Measurements from ENCODE around the gene EOLA2.
A peak's percentile ranks its signal among the peaks of the same experiment; 100 is the strongest.
"Not testable (repeated sequence)": the region's sequence is repeated elsewhere in the genome, so short reads cannot be mapped to it uniquely, and the experiment has no call there.

The EOLA2 gene

GRCh38 chrX:149938427-149938880 lies at the start of gene EOLA2:
Gene EOLA2 (minus strand): TSS chrX:149938491. CDS start chrX:149933874, 4,617 bp downstream.
- DNase-seq (ENCODE audit: low read depth): peak; percentile 80

GRCh38 chrX:149987613-149988012 lies 49.3 kb upstream of the EOLA2 start:
- DNase-seq (ENCODE audit: low read depth): no peak

DNA sequence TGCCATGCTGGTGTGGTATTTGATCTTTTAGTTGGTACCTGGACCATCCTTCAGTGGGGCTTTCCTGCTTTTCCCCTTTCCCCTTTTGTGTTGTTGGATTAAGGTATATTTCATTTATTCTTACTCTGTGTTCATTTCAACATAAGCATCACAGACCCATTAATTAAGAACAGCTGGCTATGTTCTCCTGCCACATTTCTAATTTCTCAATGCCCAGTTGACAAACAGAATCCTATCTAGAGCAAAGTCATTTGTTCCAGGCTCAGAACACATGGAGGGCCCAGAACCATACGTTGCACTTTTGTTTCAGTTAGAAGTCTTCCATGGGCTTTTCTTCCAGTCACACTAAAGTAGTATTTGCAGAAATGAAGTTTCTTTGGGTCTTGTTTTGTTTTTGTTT lies 46.1 kb upstream of the EOLA2 start:
- no peak for DNase-seq (ENCODE audit: low read depth)

DNA sequence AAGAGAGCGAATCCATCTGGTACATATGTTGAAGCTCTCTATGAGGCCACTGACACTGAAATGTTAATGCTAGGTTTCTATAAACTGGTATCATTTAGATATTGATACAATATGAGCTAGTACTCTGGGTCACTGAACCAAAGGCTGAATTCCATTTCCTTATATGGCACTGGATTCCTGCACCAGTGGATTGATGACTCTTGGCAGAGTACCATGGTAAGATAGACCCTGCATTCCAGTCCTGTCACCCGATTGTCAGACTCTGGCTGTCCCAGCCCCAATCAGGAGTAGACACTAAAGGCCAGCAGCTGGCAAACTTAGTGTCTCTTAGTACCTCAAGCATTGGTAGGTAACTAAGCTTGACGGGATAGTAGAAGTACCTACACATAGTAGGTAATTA lies 44.0 kb upstream of the EOLA2 start:
- no peak for DNase-seq (ENCODE audit: low read depth)

GRCh38 chrX:149979126-149979644 lies 40.9 kb upstream of the EOLA2 start:
- DNase-seq (ENCODE audit: low read depth): no peak

DNA sequence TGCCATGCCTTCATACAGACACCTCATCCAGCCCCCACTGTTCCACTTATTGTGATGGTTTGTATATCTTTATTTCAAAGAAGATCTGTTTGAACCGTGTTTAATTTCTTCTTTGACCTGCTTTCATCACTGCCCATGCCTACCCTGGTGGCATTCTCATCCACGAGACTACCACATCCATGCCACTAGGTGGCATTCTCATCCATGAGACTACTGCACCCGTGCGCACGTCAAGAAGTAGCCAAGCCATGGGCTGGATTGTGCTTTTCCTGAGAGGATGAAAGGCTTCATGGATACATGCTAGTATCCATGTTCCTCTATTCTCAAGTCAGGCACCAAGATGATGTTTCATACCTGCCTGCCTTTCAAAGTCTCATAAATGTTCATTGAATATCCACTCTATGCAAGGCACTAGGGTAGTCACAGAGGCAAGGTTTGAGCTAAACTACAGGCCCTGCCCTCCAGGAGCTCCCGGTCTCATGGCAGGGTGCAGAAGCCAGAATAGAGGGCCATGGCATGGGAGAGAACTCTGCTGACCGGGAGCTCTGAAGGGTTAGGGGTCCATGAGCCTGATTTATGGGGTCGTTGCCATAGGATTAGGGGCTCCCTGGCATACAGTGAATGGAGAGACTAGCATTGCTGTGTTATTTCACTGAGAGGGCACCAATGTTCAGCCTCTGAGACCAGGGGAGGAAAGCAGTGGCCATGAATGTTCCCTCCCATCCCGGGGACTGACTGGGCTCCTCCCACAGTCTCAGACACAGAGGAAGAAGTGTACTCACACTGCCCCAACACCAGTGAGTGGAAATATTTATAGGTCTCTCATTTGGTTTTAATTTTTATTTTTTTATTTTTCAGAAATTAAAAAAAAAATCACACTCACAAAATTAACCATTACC lies 24.8 kb upstream of the EOLA2 start:
- no peak for DNase-seq (ENCODE audit: low read depth)

GRCh38 chrX:149962010-149962409 lies 23.7 kb upstream of the EOLA2 start:
- DNase-seq (ENCODE audit: low read depth): no peak

DNA sequence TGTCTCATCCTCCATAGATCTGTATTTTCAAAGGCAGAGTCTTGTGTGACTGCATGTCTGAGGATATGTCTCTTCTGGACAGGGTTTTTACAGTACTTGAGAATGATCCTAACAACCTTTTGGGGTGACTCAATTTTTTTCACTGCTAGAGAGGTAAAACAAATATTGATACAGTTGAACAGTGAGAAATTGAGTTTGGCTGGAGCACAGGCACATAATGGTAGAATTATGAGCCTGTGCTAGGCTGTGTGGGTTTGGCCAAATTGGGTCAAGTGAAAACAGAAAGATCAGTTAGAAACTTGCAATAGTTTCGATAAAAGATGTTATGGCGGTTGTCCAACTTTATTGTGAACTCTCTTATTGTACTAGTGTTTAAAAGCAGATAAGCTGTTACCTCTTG lies 23.3 kb upstream of the EOLA2 start:
- DNase-seq (ENCODE audit: low read depth): no peak

- DNase-seq (ENCODE audit: low read depth): no peak
Measured at GRCh38 chrX:149950681-149951080, 12.4 kb upstream of the EOLA2 start.

DNA sequence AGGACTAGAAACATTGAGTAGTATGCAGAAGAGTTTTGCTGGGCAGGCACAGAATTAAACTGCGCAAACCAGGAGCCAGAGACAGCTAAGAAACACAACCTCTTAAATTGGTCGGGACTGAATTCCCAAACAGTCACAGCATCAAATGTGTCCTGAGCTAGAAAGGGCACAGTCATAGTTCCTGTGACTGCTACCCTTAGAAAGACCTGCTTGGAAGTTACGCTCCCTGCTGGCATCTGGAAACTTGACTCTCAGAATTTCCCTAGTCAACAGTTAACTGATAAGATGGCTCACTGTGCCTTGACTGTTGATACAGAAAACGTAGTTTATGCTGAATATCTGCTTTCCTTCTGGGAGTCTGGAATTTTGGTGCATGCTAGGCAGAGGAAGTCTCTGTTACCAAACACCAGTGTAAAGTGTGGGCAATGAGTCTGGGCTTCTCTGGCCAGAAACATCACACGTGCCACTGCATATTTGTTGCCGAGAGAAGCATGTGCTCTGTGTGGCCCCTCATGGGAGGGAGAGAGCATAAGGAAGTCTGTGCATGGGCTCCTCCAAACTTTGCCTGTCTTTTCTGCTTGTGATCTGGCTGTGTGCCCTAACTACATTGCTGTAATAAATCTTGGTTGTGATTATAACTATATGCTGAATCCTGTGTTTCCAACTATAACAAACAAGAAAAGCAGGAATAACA lies 11.6 kb upstream of the EOLA2 start:
- no peak for DNase-seq (ENCODE audit: low read depth)

GRCh38 chrX:149948016-149948415 lies 9.7 kb upstream of the EOLA2 start:
- DNase-seq (ENCODE audit: low read depth): no peak

GRCh38 chrX:149946932-149947331 lies 8.6 kb upstream of the EOLA2 start:
- DNase-seq (ENCODE audit: low read depth): not testable (repeated sequence)

GRCh38 chrX:149945820-149946219 lies 7.5 kb upstream of the EOLA2 start:
- DNase-seq (ENCODE audit: low read depth): not testable (repeated sequence)

DNA sequence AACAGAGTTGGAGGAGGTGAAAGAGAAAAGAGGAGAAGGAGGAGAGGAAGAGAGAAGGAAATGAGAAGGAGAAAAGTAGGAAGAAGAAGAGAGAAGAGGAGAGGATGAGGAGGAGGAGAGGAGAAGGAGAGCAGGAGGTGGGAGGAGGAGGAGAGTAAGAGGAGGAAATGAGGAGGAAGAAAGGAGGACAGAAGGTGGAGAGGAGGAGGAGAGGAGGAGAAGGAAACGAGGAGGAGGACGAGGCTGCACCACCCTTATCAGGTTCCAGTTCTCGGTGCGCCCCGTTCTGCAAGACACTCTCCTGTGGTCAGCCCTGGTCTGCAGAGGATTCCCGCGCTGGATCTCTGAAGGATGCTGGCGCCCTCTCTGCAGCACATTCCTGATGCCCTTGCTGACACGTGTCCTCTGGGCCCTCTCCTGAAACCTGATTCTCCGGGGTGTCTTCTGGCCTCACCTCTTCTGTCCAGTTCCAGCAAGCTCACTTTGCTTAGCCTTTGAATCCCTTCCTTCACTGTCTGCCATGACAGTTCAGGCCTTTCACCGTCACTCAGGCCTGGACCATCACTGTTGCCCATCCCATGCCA lies 6.9 kb upstream of the EOLA2 start:
- DNase-seq (ENCODE audit: low read depth): not testable (repeated sequence)

GRCh38 chrX:149940674-149941024 lies 2.4 kb upstream of the EOLA2 start:
- DNase-seq (ENCODE audit: low read depth): not testable (repeated sequence)

- peak; percentile 75 for DNase-seq (ENCODE audit: low read depth)
Measured at GRCh38 chrX:149939905-149940673, 1.8 kb upstream of the EOLA2 start.

DNA sequence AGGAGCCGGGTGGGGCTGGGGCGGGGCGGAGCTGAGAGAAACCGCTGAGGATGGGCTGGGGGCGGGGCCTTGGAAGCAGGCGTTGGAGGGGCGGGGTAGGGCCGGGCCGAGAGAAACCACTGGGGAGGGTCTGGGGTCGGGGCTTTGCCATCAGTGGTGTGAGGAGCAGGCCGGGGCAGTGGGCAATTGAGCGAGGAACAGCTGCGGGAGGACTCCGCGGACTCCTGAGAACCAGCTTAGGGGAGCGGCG lies 1.3 kb upstream of the EOLA2 start:
- no peak for DNase-seq (ENCODE audit: low read depth)

GRCh38 chrX:149938881-149939654 lies 777 bp upstream of the EOLA2 start:
- DNase-seq (ENCODE audit: low read depth): peak; percentile 71

DNA sequence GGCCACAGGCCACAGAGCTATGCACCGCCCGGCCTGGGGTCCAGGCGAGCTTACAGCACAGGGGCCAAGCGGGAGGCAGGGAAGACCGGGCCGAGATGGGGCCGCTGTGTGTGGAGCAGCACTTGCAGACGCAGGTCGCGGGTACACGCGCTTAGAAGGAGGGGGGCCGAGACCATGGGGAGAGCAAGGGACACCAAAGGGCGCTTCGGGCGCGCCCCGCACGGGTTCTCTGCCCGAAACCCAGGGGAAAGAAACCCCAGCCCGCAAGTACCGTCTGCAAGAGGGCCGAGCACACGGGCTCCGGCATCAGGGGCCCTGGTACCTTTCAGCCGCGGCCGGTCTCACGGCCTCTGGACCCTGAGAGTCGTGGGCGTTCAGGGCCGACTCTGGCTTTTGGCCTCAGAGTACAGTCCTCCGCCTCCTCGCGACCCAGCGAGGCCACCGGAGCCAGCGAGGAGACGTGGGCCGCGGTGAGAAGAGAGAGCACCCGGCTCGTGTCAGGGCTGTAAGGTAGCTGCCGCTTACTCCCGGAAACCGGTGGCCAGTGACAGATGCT lies 342 bp downstream of the EOLA2 start:
- DNase-seq (ENCODE audit: low read depth): no peak

GRCh38 chrX:149937328-149937727 lies 963 bp downstream of the EOLA2 start:
- not testable (repeated sequence) for DNase-seq (ENCODE audit: low read depth)

DNA sequence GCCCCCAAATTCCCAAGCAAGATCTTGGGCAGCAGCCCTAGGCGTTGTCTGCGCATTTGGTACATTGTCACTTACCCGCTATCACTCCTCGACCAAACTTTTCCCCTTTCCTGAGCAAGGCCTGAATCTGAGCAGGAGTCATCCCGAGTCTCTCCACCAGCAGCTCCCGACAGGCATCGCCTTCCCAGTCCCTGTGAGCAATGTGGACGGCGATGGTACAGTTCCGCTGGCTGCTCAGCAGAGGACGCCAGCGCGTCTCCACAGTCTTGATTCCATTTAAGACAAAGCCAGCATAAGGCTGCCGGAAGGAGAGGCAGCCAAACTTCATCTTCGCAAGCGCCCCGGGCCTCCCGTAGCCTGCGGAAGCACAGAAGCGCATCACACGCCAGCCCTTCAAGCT lies 4.7 kb downstream of the EOLA2 start:
- DNase-seq (ENCODE audit: low read depth): not testable (repeated sequence)
